GM19023 (cell line): ENCODE measurements around the gene ATP5F1B.

Experiments
- ATAC-seq: cut with Tn5 transposase; IDR thresholded peaks from one replicate; pipeline ENCODE4 v1.9.1; 2021; ENCODE audit warnings: mild to moderate bottlenecking, moderate library complexity; ENCODE audit not compliant: unreplicated experiment

Gene ATP5F1B

GRCh38 chr12:56645717-56646446 lies at the start of gene ATP5F1B:
Gene ATP5F1B (minus strand): TSS chr12:56645984. CDS start chr12:56645963, 21 bp downstream.
- peak; percentile 99 for ATAC-seq

DNA sequence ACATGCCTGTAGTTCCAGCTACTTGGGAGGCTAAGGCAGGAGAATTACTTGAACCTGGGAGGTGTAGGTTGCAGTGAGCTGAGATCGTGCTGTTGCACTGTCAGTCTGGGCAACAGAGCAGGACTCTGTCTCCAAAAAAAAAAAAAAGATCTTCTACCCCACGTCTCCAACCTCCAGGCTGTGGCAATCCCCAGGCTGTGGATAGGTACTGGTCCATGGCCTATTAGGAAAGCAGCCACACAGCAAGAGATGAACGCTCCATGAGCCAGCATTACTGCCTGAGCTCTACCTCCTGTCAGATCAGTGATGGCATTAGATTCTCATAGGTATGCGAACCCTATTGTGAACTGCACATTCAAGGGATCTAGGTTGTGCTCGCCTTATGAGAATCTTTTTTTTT lies 48.4 kb upstream of the ATP5F1B start:
- no peak for ATAC-seq

GRCh38 chr12:56688846-56689109 lies 43.0 kb upstream of the ATP5F1B start:
- no peak for ATAC-seq

- ATAC-seq = peak; percentile 67
These were observed 42.5 kb upstream of the ATP5F1B start, which contains the start of gene PTGES3 for GRCh38 chr12:56688129-56688845. Gene PTGES3 (minus strand): TSS chr12:56688284. CDS start chr12:56687999, 285 bp downstream.

- ATAC-seq = peak; percentile 18
These were observed 41.7 kb upstream of the ATP5F1B start for GRCh38 chr12:56687223-56688128.

DNA sequence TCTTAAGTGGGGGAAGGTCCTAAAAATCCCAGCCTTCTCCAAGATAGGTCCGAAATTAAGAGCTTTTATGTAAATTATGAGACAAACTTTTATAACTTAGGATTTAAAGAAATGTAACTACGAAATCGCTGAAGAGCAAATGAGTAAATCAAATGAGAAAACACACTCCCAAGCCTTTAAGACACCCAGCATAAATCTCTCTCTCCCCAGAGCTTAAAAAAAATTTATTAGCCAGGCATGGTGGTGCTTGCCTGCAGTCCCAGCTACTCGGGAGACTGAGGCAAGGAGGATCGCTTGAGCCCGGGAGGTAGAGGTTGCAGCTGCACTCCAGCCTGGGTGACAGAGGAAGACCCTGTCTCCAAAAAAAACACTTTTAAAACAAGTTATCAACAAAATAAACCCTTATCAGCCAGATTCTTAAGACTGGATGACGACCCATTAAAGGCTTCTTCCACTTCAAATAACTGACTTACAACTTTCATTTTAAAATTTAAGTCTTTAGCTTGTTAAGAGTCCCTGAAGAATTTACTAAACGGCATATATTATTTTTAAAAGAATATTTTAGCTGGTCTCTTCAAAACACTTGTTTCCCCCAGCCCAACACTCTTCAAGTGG lies 39.1 kb upstream of the ATP5F1B start:
- no peak for ATAC-seq

DNA sequence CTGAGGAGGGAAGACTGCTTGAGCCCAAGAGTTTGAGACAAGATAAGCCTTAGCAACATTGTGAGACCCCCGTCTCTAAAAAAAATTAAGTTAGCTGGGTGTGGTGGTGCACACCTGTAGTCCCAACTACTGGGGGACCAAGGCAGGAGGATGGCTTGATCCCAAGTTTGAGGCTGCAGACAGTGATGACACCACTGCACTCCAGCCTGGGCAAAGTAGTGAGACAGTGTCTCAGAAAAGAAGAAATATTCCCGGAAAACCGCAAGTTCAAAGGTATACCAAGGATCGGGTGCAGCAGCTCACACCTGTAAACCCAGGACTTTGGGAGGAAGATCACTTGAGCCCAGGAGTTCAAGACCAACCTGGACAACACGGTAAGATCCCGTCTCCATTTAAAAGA lies 36.5 kb upstream of the ATP5F1B start:
- ATAC-seq = no peak

DNA sequence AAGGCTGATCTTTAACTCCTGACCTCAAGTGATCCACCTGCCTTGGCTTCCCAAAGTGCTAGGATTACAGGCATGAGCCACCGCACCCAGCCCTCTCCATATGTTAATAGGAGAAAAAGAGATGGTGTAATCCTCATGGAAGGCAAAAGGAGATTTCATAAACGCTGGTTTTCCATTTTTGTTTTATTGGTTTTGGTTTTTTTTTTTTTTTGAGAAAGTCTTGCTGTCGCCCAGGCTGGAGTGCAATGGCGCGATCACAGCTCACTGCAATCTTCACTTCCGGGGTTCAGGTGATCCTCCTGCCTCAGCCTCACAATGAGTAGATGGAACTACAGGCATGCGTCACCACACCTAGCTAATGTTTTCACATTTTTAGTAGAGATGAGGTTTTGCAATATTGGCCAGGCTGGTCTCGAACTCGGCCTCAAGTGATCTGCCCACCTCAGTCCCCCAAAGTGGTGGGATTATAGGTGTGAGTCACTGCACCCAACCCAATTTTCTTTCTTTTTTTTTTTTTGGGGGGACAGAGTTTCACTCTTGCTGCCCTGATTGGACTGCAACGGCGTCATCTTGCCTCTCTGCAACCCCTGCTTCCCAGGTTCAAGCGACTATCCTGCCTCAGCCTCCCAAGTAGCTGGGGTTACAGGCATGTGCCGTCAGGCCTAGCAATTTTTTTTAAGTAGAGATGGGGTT lies 34.2 kb upstream of the ATP5F1B start:
- no peak for ATAC-seq

DNA sequence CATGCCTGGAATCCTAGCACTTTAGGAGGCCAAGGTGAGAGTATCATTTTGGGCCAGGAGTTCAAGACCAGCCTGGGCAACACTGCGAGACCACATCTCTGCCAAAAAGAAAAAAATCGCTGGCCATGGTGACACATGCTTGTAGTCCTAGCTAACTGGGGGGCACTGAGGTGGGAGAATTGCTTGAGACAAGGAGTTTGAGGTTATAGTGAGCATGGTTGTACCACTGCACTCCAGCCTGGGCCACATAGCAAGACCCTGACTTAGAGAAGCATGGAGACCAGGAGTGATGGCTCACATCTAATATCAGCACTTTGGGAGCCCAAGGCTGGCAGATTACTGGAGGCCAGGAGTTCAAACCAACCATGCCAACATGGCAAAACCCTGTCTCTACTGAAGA lies 33.1 kb upstream of the ATP5F1B start:
- ATAC-seq = no peak

DNA sequence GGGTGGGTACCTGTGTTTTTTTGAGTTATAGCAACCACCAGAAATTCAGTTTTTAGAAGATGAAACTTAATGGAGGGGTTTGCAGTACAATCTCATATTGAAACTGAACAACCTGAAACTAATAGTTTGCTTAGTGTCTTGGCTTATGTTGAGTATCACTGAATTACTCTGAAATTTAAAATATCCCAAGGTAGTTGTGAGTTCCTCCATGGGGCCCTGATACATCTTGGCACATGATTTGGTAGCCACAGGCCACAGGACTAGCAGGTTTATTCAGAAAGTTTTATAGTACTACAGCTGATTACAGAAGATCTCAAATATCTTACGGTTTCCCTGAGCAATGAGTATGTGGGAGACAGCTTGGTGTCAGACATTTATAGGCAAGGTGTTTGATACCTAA lies 31.9 kb upstream of the ATP5F1B start:
- ATAC-seq = no peak

DNA sequence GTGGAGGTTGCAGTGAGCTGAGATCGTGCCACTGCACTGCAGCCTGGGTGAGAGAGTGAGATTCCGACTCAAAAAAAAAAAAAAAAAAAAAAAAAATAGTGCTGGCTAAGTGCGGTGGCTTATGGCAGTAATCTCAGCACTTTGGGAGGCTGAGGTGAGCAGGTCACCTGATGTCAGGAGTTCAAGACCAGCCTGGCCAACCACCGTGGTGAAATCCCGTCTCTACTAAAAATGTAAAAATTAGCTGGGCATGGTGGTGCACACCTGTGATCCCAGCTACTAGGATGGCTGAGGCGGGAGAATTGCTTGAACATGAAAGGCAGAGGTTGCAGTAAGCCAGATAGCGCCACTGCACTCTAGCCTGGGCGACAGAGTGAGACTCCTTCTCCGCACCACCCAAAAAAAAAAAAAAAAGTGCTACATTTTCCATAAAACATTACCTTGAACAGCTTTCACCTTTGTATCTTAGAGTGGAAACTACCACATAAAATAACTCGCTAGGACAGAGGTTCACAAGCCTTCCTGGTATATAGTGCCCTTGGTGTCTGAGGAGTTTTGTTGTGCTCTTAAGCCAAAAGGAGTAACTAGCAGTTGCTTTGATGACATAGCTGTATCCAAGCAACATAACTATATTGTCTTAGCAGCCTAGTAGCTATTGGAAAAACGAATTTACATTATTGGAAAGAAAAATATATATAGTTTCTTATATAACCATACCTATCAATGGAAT lies 31.2 kb upstream of the ATP5F1B start:
- ATAC-seq = no peak

DNA sequence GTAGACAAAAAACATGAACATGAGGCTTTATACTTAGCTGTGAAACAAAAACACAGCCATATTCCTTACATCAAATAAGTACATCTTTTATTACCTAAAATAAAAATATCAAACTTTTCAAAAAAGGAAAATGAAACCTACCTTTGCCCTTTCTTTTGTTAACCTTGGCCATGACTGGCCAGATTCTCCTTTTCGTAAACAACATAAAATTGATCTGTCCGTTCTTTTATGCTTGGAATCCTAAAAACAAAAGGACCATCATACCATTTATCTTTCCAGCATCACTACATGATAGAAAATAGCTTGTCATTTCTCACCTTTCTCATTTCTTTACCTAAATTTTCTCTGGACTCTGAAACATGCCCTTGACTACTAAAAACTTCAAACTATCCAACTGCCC lies 25.8 kb upstream of the ATP5F1B start:
- no peak for ATAC-seq

- ATAC-seq = no peak
These were observed 25.1 kb upstream of the ATP5F1B start for GRCh38 chr12:56670836-56671235.

- ATAC-seq = no peak
These were observed 22.3 kb upstream of the ATP5F1B start for GRCh38 chr12:56668197-56668457.

DNA sequence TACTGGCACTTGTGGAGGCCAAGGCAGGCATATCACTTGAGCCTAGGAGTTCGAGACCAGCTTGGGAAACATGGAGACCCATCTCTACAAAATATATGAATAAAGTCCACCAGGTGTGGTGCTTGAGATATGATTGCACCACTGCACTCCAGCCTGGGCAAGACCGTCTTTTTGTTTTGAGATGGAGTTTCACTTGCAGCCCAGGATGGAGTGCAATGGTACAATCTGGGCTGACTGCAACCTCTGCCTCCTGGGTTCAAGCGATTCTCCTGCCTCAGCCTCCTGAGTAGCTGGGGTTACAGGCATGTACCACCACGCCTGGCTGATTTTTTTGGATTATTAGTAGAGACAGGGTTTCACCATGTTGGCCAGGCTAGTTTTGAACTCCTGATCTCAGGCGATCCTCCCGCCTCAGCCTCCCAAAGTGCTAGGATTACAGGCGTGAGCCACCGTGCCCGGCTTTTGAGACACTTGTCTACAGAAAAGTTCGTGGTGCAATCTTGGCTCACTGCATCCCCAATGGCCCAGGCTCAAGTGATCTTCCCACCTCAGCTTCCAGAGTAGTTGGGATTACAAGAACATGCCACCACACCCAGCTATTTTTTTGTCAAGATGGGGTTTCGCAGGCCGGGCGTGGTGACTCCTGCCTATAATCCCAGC lies 16.3 kb upstream of the ATP5F1B start:
- no peak for ATAC-seq

DNA sequence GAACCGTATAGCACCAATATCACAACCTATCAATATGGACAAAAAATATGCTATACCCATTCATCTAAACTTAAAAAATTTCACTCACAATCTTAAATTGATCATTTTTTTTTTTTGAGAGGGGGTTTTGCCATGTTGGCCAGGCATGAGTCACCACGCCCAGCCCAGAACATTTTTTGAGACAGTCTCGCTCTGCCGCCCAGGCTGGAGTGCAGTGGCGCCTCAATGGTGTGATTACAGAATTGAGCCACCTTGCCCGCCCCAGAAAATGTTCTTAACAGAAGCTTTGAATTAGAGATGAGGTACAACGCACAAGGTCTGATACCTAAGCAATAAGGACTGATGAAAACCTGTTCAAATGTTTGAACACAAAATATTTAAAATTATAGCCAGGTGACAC lies 15.8 kb upstream of the ATP5F1B start:
- ATAC-seq = no peak

- no peak for ATAC-seq
These were observed 13.1 kb upstream of the ATP5F1B start for GRCh38 chr12:56658921-56659320.

- ATAC-seq = no peak
These were observed 11.9 kb upstream of the ATP5F1B start for GRCh38 chr12:56657416-56658379.
